ENCODE measurements around the gene OCIAD2.
"Not testable (repeated sequence)": the region's sequence is repeated elsewhere in the genome, so short reads cannot be mapped to it uniquely, and the experiment has no call there.

DNA sequence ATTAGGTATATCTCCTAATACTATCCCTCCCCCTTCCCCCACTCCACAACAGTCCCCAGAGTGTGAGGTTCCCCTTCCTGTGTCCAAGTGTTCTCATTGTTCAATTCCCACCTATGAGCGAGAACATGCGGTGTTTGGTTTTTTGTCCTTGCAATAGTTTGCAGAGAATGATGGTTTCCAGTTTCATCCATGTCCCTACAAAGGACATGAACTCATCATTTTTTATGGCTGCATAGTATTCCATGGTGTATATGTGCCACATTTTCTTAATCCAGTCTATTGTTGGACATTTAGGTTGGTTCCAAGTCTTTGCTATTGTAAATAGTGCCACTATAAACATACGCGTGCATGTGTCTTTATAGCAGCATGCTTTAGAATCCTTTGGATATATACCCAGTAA, 41.9 kb downstream of the OCIAD2 start:
- not testable (repeated sequence) for TF ChIP-seq CTCF (conservative IDR thresholded peaks at IDR 0.05; ENCODE audit: low read length); EZH2phosphoT487 (IDR thresholded peaks at IDR 0.05; ENCODE audit: borderline replicate concordance, low read depth, low read length)
